Cardiac septum (tissue), 1 donor: Measurements from ENCODE around the gene RHOBTB1. TPM values are rescaled to one million over a fixed set of nuclear protein-coding genes. Genes with fewer than 3 reads are reported as not detected.

Source experiments
- DNase-seq: peaks from one replicate; pipeline ENCODE4 v3.0.0-alpha.2; 2020; ENCODE audit warnings: low spot score
- intact Hi-C: fragments of 100-400 bp; cut with DNase I; formaldehyde crosslinking; loops from one replicate; pipeline ENCODE4 v1.14.0; 2022
- total RNA-seq: library from RNA; stranded (reverse); fragmentation: NEBNext Ultra II Directional; extraction: Animal tissue kit (Norgen Biotek cat#: 25700); gene quantifications from one replicate; pipeline ENCODE4 v1.2.1, GENCODE V29; 2021
- donor health status: DM: no; HTN: no; CAD: no.

Gene RHOBTB1
- total RNA-seq, 1 donor from 2014 or later, result 16.3 TPM

DNA sequence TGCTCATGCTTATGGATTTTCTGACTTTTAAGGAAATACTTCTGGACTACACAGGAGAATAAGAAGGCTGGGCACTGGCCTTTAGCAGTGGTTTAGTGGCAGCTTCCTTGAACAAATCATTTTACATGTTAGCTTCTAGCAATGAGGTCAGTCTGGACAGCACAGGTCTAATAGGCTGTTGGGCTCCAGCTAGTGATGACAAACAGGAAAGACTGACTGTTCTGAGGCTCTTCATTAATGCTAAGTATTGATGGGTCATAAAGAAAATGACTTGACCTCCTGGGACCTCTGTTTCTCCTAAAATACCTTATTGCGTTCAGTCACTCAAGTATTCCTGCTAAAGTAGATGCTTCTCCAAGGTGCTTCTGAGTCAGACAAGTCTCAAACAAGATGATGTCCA is 4.9 kb upstream of the RHOBTB1 start:
- no peak for DNase-seq
- intact Hi-C loops, result no loop called here

DNA sequence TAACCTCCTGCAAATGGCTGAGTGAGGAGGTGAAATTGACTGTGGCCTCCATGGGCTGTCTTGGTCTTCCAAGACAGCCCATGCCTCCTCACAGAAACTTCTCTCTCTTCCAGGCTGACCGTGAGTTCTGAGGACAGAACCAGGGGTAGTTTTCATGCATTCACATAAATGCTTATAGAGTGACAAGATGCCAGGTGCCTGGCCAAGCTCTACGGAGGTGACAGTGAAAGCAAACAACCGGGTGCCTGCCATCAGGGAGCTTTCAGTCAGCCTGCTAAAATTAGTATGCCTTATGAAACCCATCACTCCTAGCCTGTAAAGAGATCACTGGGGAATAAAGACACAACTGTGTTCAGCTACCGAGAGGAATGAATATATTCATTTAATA is 919 bp upstream of the RHOBTB1 start:
- DNase-seq, result peak; percentile 77
- intact Hi-C loops, result loop anchor here (2.0 kb wide), 1 partner anchor 44 kb away; no protein-coding TSS in a partner anchor

DNA sequence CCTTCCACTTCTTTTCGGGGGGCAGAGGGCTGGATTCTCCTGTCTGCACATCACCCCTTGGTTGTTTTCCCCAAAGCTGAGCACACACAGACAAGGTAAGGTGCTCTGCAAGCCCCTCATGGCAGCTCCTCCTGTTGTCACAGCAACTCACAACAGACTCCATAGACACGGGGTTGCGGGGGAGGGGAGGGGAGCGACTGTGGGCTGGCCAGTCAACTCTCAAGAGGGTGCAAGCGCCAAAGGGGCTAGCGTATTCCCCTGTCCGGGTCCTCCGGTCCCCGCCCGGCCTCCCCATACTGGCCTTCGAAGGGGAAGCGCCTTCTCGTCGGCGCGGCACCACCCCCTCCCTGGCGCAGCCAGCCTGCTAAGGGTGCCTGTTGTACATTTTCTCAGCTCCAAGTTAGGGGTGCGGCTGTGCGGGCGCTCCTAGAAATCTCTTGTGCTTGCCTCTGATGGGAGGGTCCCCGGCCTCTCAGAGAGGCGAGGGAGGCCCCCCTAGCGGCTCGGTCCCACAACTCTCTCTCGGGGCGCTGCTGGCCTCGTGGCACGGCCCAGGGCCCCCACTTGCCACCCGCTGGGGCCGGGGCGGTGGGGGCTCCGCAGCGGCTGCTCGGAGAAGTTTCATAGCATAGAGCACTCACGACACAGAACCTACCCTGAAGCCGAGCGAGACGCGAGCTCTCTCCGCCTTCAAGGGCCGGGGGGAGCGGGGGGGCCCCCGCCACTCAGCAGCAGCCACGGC is 498 bp downstream of the RHOBTB1 start:
- intact Hi-C loops, result loop anchor here (2.0 kb wide), 1 partner anchor 43 kb away; no protein-coding TSS in a partner anchor

DNA sequence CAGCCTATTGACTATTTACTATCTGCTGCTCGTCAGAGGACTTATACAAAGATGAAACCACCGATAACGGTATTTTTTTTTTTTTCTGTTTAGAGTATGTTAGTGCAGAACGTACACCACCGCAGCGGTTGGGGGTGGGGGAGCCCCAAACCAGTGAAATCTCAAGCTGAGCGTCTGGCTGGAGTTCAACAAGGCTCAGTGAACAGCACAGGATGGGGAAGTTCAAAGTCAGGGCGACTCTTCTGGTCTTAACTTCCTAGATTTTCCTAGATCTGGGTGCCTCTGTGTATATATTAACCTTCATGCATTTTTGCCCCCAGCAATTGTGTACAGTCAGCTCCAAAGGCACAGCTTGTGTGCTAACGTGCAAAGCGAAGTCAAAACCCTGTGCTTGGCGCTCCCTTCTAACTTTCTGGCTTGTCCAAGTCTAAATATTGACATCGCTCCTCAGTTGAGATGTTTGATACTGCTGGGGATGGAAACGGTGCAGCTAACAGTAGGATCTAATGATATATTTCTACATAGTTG is 1.1 kb downstream of the RHOBTB1 start:
- DNase-seq, result peak; percentile 76
- intact Hi-C loops, result no loop called here

More for the DNA sequence above, 498 bp downstream of the RHOBTB1 start:
- DNase-seq, result peak; percentile 86

DNA sequence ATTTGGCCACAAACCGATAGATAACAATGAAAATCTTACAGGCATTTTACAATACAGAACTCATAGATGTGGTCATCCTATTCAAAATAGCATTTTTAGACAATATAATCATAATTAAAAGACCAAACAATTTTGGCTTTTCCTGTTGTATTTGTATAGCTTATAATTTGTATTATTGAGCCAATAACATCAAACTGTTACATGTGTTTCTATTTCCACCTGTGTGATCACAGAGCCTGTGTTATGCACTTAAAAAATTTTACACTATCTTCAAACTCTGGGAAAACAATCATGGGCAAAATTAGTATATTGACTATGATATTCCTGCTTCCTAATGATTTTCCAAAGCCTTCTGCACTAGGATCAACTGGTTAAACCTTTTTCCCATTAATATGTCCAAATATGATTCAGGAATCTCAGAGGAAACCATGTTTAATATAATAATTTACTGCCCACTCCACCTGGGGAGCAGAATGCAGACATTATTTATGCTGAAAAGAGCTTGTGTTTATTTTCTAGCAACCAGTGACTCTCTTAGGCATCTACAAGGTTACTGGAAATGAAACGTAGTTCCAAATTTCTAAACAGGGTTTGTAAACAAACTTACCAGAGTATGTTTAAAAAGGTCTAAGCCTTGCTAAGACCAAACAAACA is 1.7 kb downstream of the RHOBTB1 start:
- intact Hi-C loops, result no loop called here
- DNase-seq, result no peak

DNA sequence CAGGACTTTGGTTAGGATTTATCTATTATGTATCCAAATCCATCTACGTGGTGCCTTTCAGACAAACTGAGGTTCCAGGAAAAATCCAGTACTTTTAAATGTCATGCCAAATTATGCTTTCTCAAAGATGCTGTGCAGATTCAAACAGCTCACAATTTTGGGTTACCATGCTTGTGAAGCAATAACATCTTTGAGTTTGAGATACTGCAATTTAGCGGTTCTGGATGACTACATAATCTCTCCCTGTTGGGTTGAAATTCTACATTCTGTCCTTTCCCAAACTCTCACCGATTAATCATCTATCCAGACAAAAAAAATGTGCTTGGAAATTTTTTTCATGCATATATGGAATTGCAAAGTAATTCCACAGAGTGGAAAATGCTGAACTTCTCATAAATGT is 3.5 kb downstream of the RHOBTB1 start:
- intact Hi-C loops, result no loop called here
- DNase-seq, result no peak

DNA sequence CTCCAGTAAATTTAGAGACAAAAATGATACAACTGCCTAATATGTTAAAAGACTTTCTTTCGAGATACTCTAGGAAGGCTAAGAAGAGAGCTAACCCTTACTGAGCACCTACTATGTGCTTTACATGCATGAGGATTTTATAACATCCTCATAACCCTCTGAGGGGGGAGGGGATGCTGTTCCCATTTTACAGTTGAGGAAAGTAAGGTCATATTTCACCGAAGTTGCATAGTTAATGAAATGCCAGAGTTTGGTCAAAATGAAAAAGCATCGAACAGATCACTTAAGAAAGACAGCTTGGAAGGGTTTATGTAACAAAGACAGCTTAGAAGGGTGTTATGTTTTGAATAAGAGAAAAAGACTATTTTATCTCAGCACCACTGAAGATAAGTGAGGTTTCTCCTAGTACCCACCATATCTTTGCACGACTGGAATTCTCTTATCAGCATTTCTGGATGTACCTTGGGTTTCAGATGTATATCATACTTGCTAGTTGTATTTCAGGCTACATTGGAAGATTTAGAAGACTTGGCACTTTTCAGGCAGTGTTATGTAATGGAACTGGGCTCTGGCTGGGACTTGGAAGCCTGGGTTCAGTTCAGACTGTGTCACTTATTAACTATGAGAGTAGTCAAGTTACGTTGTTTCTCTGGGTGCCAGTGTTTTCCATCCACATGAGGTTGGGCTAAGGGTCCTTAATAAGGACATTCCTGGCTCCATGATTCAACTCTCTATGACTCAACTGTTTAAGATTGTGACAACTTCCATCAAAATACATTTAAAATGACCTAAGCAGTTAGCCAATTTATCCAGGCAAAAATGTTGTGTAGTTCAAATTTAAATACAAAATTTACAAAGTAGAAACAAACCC is 6.0 kb downstream of the RHOBTB1 start:
- DNase-seq, result no peak
- intact Hi-C loops, result no loop called here

DNA sequence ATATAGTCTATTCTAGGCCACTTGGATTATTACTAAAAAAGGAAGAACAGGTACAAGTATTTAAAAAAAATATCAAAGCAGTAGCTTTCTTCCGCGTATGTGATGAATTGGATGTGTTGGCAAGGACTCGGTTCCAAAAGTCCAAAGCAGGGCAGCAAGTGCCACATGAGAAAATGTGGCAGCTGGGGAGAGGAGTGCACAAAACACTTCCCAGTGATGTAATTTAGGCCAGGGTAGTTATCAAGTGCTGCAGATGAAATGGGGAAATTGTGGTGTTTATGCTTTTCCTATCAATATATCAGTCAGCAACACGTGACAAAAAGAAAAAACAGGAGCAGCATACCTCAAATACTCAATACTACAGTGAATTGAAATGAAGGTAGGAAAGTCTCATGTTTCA is 7.0 kb downstream of the RHOBTB1 start:
- intact Hi-C loops, result no loop called here
- DNase-seq, result no peak

DNA sequence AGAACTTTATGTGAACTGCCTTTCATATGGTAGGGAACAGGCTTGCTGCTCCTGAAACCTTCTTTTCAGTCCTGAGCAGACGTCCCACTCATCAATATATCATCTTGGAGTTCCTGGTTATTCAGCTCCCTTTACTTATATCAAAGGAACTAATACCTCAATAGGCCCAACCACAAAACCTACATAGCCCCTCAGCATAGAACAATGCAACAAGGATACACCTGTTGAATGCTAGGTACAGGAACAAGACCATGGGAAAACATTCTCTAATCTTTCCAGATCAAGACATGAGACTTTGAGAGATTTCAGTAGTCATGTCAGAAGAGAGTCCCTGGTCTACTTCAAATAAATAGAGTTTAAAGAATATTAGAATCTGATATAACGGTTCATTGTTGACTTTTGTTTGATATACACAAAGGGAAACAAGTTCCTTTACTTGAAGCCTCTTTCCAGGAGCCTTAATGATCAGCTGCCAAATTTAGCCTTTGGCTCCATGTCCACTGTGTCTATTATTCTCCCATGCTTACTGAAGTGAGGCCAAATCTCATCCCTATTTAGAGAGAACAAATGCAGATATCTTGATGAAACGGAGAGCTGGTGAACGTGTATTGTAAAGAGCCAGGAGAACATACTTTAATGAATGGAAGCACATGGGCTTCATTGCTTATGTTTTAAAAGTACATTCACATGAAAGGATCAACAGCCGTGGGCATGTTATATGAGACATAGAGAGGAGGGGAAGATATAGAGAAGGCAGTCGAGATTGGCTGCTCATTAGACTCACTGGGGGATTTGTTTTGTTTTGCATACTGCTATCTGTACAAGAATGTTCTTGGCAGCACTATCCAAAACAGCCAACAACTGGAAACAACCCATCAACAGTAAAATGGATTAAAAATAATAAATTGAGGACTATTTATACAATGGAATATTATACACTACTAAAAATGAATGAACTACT is 9.5 kb downstream of the RHOBTB1 start:
- intact Hi-C loops, result no loop called here
- no peak for DNase-seq

DNA sequence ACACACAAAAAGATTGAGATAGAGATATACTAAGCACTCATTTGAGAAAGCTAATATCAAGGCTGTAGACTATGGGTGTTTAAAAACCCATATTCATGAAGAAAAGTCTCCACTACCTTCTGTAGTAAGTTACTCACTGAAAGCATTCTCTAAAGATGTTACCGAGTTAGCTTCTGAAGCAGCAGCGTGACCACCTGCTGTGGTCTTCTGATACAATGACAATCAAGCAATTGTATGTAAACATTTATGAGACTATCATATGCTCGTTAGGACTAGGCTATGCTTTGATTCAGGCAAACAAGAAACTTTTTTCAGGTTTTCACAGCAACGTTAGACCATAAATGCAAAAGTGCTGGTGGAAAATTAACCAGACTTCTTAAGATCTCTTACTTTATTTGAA is 11.2 kb downstream of the RHOBTB1 start:
- intact Hi-C loops, result no loop called here
- DNase-seq, result no peak

DNA sequence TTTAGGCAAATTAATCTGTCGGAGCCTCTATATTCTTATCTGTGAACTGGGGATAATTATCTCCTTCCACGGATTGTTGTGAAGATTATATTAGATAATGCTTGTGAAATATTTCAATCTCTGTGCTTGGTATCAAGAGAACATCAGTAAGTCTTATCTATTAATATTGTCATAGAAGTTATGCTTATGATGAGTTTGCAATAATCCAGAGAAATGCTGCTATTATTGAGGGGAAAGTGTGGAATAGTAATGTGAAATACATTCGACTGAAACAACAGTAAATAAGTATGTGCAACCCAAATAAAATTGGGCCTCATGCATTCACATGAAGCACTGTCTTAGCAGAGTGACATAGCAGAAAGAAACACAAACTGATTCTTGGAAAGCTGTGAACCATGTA is 13.7 kb downstream of the RHOBTB1 start:
- DNase-seq, result no peak
- intact Hi-C loops, result no loop called here

DNA sequence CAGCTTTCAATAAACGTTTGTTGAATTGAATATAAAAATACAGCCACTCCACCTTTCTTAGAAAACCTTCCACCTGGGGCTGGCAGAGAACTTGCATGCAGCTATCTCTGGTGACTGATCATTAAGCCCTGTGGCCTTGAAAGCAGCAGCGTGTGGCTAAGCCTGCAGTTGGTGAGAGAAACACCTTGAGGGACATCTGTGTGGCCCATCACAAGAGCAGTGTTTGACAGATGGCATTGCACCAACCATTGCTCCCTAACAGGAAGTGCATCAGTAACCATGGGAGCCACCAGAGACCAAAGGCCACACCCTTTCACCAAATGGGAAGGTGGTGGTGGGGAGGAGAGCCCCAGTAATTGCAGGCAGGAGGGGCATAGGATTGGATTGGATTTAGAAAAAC is 22.4 kb downstream of the RHOBTB1 start:
- DNase-seq, result no peak

DNA sequence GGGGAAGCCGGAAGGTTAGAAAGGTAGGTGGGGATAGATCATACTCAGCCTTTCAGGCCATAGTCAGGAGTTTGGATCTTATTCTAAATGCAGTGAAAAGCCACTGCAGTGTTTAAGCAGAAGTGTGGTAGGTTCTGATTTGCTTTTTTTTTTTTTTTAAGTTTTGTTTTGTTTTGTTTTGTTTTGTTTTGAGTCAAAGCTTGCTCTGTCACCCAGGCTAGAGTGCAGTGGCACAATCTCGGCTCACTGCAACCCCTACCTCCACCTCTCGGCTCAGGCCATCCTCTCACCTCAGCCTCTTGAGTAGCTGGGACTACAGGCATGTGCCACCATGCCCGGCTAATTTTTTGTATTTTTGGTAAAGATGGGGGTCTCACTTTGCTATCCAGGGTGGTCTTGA is 23.5 kb downstream of the RHOBTB1 start:
- intact Hi-C loops, result no loop called here
- DNase-seq, result no peak

More for the DNA sequence above, 22.4 kb downstream of the RHOBTB1 start:
- intact Hi-C loops, result no loop called here

DNA sequence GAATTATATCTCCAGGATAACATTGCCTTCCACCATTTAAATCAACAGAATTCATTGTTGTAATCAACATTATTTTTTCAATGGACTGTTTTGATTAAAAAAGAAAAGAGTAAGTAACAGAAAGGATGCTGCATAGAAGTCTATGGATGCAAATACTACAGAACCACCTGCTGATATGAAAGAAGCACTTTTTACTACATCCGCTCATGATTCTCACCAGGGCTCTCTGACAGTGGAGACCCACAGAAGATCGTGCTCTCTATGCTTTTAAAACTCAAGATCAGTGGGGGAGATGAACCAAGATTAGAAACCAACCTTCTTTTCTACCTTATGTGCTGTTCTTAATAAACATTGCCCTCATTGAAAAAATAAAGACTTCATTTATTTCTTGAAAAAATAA is 24.4 kb downstream of the RHOBTB1 start:
- intact Hi-C loops, result no loop called here
- DNase-seq, result no peak

DNA sequence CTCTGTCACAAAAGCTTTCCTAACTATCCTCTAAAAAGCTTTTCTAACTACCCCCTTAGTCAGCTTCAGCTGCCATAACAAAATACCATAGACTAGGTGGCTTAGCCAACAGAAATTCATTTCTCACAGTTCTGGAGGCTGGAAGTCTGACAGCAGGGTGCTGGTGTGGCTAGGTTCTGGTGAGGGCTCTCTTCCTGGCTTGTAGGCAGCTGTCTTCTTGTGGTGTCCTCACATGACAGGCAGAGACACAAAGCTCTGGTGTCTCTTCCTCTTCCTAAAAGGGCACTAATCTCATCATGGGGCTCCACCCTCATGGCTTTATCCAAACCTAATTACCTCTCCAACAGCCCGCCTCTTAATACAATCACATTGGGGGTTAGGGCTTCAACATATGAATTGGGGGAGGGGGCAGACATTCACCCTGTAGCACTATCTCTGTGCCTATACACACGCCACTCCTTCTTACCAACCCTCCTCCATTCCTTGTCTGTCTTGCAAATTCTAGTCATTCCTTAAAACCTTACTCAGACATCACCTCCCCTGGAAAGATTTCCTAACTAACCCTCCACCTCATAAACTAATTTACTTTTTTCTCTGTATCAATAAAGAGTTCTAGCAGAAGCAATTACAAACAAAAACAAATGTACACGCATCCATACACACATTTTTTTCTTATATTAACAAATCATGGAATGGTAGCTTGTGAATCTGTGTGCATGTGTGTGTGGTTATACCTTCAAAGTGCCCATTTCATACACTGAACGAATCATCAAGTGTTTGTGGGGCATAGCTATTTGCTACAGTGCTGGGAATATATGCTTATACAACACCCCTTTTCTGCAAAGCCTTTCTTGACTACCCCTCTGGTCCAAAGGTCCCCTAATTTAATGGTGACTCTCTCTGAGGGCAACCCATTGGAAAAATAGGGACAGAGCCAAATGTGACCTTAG is 26.4 kb downstream of the RHOBTB1 start:
- intact Hi-C loops, result no loop called here

DNA sequence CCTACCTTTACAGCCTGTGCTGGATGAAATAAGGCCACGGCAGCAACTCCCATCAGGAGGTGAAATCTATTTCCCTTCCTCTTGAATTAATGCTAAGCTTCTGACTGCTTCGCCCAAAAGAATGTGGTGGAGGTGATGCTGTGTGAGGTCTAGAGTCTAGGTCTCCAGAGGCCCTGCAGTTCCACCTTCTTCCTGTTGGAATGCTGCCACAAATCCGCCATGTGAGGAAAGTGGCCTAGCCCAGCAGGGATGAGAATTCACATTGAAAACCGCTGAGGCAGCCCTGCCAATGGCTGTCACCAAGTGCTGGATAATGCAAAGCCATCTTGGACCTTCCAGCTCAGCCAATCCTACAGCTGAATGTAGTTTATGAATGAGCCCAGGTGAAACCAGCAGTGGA is 28.0 kb downstream of the RHOBTB1 start:
- intact Hi-C loops, result no loop called here
- no peak for DNase-seq

More for the DNA sequence above, 26.4 kb downstream of the RHOBTB1 start:
- no peak for DNase-seq

DNA sequence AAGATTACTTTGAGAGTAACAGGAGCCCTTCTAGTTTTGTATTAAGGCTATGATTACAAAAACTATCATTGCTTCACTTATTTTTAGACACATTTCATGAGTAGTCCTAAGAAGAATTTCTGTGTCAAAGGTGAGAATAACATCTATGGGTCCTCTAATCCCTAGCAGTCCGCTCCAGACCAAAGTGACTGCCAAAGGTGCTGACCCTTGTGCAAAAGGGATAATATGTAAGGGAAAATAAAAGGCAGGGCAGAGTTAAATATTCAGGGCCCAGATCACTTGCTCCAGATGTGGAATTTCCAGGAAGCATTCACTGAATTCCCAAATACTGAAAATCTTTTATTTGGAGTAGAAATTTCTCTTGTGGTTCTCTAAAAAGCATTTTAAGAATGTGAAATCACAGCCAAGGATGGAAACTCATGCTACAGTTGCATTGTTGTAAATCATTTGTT is 29.3 kb downstream of the RHOBTB1 start:
- intact Hi-C loops, result no loop called here
- DNase-seq, result no peak

DNA sequence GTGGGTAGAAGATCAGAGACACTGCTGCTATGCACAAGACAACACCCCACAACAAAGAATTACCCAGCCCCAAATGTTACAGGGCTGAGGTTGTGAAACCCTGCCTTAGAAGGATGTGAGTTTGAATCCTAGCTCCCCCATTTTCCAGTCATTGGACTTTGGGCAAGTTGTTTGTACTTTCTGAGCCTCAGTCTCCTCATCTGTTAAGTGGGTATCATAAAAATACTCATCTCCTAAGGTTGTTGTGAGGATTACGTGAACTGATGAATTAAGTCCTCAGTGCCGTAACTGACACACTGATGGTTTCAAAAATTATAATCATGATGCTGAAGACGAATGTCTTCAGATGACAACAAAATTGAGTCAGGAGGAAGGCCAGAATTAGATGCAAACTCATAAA is 30.3 kb downstream of the RHOBTB1 start:
- no peak for DNase-seq
- intact Hi-C loops, result no loop called here
